GM20000 (cell line): ENCODE results near the gene AMIGO3.

Experiments used
- DNase-seq: peaks from one replicate; pipeline ENCODE4 v3.0.0; 2012; ENCODE audit warnings: low spot score
- CTCF ChIP-seq: IDR thresholded peaks from 2 replicates; pipeline ENCODE4 v1.5.1; 2012; ENCODE audit warnings: mild to moderate bottlenecking, control low read depth; ENCODE audit errors: extremely low read depth, missing control alignments

Gene AMIGO3

GRCh38 chr3:49706456-49707112 lies 12.9 kb downstream of the AMIGO3 start:
- no peak for DNase-seq

GRCh38 chr3:49705390-49705960 lies 14.0 kb downstream of the AMIGO3 start:
- no peak for TF ChIP-seq CTCF
- no peak for DNase-seq

More at GRCh38 chr3:49706456-49707112, 12.9 kb downstream of the AMIGO3 start:
- TF ChIP-seq CTCF = no peak

GRCh38 chr3:49704629-49705028 lies 14.9 kb downstream of the AMIGO3 start:
- TF ChIP-seq CTCF = no peak

GRCh38 chr3:49703956-49704355 lies 15.5 kb downstream of the AMIGO3 start:
- no peak for TF ChIP-seq CTCF
- DNase-seq = no peak

More at GRCh38 chr3:49704629-49705028, 14.9 kb downstream of the AMIGO3 start:
- DNase-seq = no peak

- DNase-seq = peak; percentile 92
Observed at GRCh38 chr3:49703443-49703927, 16.0 kb downstream of the AMIGO3 start.

GRCh38 chr3:49702672-49703071 lies 16.8 kb downstream of the AMIGO3 start:
- no peak for DNase-seq
- no peak for TF ChIP-seq CTCF

More at GRCh38 chr3:49703443-49703927, 16.0 kb downstream of the AMIGO3 start:
- peak; percentile 80 for TF ChIP-seq CTCF

GRCh38 chr3:49701388-49702077 lies 18.0 kb downstream of the AMIGO3 start:
- TF ChIP-seq CTCF = no peak
- DNase-seq = no peak
